Upper lobe of left lung (tissue), 4 donors: ENCODE measurements around the gene EPHB2.

Experiments used
- POLR2A ChIP-seq, 4 donors: fragments of 450-650 bp; IDR thresholded peaks; one replicate each; pipeline ENCODE4 v1.5.1; 2016 to 2017; ENCODE audit warnings: antibody characterized with exemption in 4 of 4, mild to moderate bottlenecking in 2 of 4
- POLR2AphosphoS5 ChIP-seq, 2 donors: sonication (generic); formaldehyde crosslinking; IDR thresholded peaks; one replicate each; pipeline ENCODE4 v1.5.1; 2017; ENCODE audit warnings: antibody characterized with exemption in 2 of 2
- TF ChIP-seq, protein P1 (sequence below), 6 experiments: fragments of 450-650 bp in 4 of 6; fragments of 200-600 bp in 2 of 6; sonication (generic) in 2 of 6; IDR thresholded peaks; one replicate each; pipeline ENCODE4 v1.5.1; 2016 to 2019; ENCODE audit warnings: antibody characterized with exemption in 6 of 6

DNA sequence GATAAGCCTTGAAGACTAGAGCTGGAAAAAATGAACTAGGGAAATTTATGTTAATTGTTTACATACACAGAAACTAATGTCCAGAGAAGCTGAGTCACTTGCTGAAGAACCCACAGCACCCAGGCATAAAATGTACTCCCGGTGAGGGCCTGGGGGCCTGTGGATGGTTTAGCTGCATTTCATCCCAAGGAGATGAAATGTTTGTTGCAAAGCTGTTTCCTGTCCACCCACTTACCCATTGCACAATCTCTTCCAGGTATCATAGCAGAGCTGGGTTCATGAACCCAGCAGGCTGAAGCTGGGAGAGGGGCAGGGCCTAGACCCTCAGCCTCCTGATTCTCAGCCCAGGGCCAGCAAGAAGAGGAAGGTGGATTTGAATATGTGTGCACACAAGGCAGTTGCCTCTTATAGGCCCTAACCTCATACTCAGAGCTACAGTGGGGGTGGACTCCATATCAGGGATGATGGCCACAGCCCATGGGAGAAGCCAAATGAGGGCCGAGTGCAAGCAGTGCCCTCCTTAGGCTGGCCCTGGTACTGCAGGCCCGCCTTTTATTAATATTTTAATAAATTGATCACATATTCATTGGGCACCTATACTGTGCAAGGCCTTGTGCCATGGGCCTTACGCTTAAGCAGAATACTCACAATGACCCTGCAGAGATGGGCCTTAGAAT lies 151.3 kb downstream of the EPHB2 start:
- TF ChIP-seq POLR2AphosphoS5 (IDR thresholded peaks at IDR 0.05) = no peak
- TF ChIP-seq, protein P1, sequence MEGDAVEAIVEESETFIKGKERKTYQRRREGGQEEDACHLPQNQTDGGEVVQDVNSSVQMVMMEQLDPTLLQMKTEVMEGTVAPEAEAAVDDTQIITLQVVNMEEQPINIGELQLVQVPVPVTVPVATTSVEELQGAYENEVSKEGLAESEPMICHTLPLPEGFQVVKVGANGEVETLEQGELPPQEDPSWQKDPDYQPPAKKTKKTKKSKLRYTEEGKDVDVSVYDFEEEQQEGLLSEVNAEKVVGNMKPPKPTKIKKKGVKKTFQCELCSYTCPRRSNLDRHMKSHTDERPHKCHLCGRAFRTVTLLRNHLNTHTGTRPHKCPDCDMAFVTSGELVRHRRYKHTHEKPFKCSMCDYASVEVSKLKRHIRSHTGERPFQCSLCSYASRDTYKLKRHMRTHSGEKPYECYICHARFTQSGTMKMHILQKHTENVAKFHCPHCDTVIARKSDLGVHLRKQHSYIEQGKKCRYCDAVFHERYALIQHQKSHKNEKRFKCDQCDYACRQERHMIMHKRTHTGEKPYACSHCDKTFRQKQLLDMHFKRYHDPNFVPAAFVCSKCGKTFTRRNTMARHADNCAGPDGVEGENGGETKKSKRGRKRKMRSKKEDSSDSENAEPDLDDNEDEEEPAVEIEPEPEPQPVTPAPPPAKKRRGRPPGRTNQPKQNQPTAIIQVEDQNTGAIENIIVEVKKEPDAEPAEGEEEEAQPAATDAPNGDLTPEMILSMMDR (IDR thresholded peaks at IDR 0.05) = peak; percentile 34 to 71 (median 58)
- no peak for TF ChIP-seq POLR2A (IDR thresholded peaks at IDR 0.05)
